Stimulated activated naive CD8-positive, alpha-beta T cell treated with anti-CD3 and anti-CD28 coated beads, Interleukin-15, amount 100 ng/mL, for 72 hours (primary cell): ENCODE measurements around the gene GAK.

Source experiments
- ATAC-seq: fragments of 150-1000 bp; cut with Tn5 transposase; 2 replicates; pipeline ENCODE4 v1.10.0; 2021; ENCODE audit warnings: mild to moderate bottlenecking, moderate library complexity
- DNase-seq, 2 donors: peaks; one replicate each; pipeline ENCODE4 v3.0.0; 2021 to 2022
- H3K27ac Mint-ChIP-seq, 2 donors: one replicate each; pipeline ENCODE4 v1.8.0; 2022; ENCODE audit warnings: mild to moderate bottlenecking in 2 of 2, mixed read lengths in 2 of 2, moderate library complexity in 2 of 2
- H3K27me3 Mint-ChIP-seq: one replicate; pipeline ENCODE4 v1.8.0; 2022; ENCODE audit warnings: mixed read lengths
- H3K4me1 Mint-ChIP-seq: one replicate; pipeline ENCODE4 v1.8.0; 2022; ENCODE audit warnings: mild to moderate bottlenecking, mixed read lengths
- H3K4me3 Mint-ChIP-seq, 2 donors: one replicate each; pipeline ENCODE4 v1.8.0; 2022; ENCODE audit warnings: mild to moderate bottlenecking in 2 of 2, mixed read lengths in 2 of 2, moderate library complexity in 1 of 2
- H3K9me3 Mint-ChIP-seq, 2 donors: one replicate each; pipeline ENCODE4 v1.8.0; 2022; ENCODE audit warnings: mixed read lengths in 2 of 2

Gene GAK

DNA sequence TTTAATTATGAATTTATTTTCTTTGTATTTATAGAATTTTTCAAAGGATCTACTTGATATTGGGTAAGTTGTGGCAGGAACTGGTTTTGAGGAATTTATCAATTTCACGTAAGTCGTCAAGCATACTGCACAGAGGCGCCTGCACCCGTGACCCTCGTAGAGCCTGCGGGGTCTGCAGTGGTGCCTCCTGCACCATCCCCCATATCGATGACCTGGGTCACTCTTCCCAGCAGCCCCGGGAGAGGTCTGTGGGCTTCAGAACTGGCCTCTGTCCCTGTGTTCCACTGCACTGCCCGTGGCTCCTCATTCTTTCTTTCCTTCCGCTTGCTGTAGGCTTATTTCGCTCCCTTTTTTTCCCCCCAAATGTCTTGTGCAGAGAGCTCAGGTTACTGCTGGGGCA is 74.7 kb downstream of the GAK start:
- Mint-ChIP-seq H3K4me3 (no peak overlapping the region), H3K4me1 (peaks cover 18% of the 10 kb centered on the region), H3K27me3 (no peaks in the 10 kb centered on the region), H3K27ac (peak overlapping the region in 1 of 2 donors; percentile 65), H3K9me3 (peaks cover 7 to 19% of the 10 kb centered on the region in 2 donors)
- no peak for ATAC-seq
- no peak for DNase-seq

- peak; percentile 46 for ATAC-seq
Measured at GRCh38 chr4:856225-856901, 75.8 kb downstream of the GAK start.

DNA sequence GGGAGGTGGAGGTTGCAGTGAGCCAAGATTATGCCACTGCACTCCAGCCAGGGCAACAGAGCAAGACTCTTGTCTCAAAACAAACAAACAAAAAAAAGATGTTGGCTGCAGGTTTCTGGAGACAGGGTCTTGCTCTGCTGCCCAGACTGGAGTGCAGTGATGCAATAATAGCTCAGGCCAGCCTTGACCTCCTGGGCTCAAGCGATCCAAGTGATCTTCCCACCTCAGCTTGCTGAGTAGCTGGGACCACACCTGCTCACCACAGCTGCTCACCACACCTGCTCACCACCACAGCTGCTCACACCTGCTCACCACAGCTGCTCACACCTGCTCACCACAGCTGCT is 76.3 kb downstream of the GAK start:
- H3K27ac Mint-ChIP-seq: peak overlapping the region in 1 of 2 donors; percentile 34
- no peak overlapping the region for H3K4me3 Mint-ChIP-seq
- no peak for DNase-seq
- H3K27me3 Mint-ChIP-seq: no peaks in the 10 kb centered on the region
- H3K9me3 Mint-ChIP-seq: peaks cover 7 to 19% of the 10 kb centered on the region in 2 donors
- ATAC-seq: peak; percentile 26
- H3K4me1 Mint-ChIP-seq: peaks cover 18% of the 10 kb centered on the region

More at GRCh38 chr4:856225-856901, 75.8 kb downstream of the GAK start:
- peaks cover 7 to 19% of the 10 kb centered on the region in 2 donors for H3K9me3 Mint-ChIP-seq
- DNase-seq: no peak
- peaks cover 18% of the 10 kb centered on the region for H3K4me1 Mint-ChIP-seq
- H3K27me3 Mint-ChIP-seq: no peaks in the 10 kb centered on the region
- peak overlapping the region; percentile 57 to 87 for H3K27ac Mint-ChIP-seq
- H3K4me3 Mint-ChIP-seq: peak overlapping the region in 1 of 2 donors; percentile 42

- no peak for DNase-seq
- Mint-ChIP-seq H3K9me3 (peaks cover 7 to 19% of the 10 kb centered on the region in 2 donors), H3K4me3 (no peak overlapping the region), H3K4me1 (peaks cover 18% of the 10 kb centered on the region), H3K27ac (no peak overlapping the region), H3K27me3 (no peaks in the 10 kb centered on the region)
- no peak for ATAC-seq
Measured at GRCh38 chr4:854356-854755, 77.8 kb downstream of the GAK start.

GRCh38 chr4:853416-853781 is 78.7 kb downstream of the GAK start:
- no peak overlapping the region for H3K27ac Mint-ChIP-seq
- no peak for DNase-seq
- H3K27me3 Mint-ChIP-seq: no peaks in the 10 kb centered on the region

DNA sequence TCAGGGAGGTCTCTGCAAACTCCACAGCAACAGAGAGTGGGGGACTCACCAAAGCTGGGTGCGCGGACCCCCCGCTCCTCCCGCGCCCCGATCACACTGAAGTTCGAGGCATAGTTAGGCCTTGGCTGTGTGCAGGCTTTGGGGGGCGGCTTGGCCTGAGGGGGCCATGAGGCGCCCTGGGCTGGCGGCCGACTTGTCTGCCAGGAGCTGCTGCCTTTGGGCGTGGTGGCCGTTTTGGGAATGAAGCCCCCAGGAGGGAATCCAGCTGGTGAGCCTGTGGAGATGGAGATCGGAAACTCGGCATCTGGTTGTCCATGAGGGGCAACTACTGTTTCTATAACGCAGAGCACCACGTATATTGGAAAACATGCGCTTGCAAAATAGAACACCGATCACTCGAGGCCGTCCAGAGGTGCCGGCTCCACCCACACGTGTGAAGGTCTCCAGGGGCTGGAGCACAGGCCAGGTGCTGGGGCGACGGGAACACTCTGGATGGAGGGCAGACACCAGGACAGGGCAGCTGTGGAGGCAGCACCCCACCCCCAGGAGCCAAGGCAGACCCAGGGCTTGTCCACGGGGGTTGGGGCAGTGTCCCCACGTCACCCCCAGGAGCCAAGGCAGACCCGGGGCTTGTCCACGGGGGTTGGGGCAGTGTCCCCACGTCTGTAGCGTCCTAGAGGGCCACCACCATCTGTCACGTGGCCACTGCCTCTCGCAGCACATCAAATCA is 80.2 kb downstream of the GAK start:
- Mint-ChIP-seq H3K4me1 (peaks cover 9% of the 10 kb centered on the region), H3K27me3 (no peaks in the 10 kb centered on the region), H3K27ac (no peak overlapping the region), H3K9me3 (peaks cover 7 to 10% of the 10 kb centered on the region in 2 donors), H3K4me3 (no peak overlapping the region)
- no peak for DNase-seq
- ATAC-seq: no peak

More at GRCh38 chr4:853416-853781, 78.7 kb downstream of the GAK start:
- Mint-ChIP-seq H3K4me1 (peaks cover 18% of the 10 kb centered on the region), H3K4me3 (no peak overlapping the region), H3K9me3 (peaks cover 7 to 19% of the 10 kb centered on the region in 2 donors)
- ATAC-seq: no peak

- DNase-seq (no peak), ATAC-seq (no peak)
- Mint-ChIP-seq H3K4me1 (no peaks in the 10 kb centered on the region), H3K27ac (no peak overlapping the region), H3K4me3 (no peak overlapping the region), H3K27me3 (no peaks in the 10 kb centered on the region), H3K9me3 (no peaks in the 10 kb centered on the region)
Measured at GRCh38 chr4:850323-850945, 81.7 kb downstream of the GAK start.

DNA sequence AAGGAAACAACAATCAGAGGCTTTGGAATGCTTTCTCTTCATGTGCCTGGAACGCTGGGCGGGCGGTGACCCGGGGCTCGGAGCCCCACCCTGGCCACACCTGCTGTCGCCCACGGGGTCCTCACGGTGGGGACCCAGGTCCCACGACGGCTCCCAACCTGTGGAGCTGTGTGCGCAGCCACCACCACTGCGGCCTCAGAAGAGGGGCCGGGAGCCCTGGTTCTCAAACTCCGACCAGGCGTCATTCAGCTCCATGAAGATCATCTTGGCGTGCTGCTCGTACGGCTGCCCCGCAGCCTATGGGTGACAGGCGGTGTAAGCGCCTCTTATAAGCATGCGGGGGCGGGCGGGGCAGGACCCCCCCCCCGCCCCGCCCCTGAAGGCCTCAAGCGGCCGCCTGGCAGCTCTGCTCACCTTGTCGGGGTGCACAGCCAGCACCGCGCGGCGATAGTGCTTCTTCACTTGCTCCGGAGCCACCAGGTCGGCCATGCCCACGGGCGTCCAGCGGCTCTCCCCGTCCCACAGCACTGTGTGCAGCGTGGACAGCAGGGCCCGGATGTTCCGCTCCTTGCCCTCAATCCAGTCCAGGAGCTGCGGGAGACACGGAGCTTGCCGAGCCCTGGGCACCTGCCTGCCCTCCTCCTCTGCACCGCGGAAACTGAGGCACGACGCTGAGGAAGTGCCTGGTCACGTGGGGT is 82.5 kb downstream of the GAK start:
- DNase-seq (no peak), ATAC-seq (no peak)
- Mint-ChIP-seq H3K27ac (no peak overlapping the region), H3K4me1 (no peaks in the 10 kb centered on the region), H3K4me3 (no peak overlapping the region), H3K27me3 (no peaks in the 10 kb centered on the region), H3K9me3 (no peaks in the 10 kb centered on the region)

DNA sequence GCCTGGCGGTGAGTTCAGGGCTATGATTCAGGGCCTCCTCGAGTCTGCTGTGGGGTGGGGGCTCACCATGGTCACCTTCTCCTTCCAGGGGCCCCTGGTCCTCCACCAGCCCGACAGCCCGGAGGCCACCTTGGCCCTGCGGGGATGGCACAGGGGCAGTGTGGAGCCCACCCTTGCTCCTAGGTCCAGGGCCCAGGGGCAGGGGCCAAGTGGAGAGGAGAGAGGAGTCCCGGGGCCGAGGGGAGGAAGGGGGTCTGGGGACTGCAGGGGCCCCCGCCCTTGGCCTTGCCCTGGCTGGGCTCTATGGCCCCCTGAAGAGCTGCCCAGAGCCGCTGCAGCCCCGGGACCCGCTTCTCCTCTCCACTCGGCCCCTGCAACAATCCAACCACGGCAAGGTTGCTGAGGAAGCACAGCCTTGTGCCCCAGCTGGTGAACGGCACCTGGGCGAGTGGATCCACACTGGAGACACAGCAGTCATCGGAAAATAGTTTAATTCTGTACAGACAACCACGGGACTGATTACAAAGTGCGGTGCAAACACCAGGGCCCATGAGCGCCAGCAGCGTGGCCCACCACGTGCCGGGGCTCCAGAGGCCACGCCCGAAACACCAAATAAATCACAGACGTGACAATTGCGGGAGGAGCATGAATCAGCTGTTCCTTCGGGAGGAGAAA is 83.2 kb downstream of the GAK start:
- Mint-ChIP-seq H3K9me3 (peaks cover 4 to 6% of the 10 kb centered on the region in 2 donors), H3K27ac (peak overlapping the region; percentile 27 to 86), H3K4me3 (no peak overlapping the region), H3K27me3 (no peaks in the 10 kb centered on the region), H3K4me1 (no peaks in the 10 kb centered on the region)
- no peak for ATAC-seq
- DNase-seq: no peak

GRCh38 chr4:848307-848691 is 83.8 kb downstream of the GAK start:
- Mint-ChIP-seq H3K9me3 (peaks cover 4 to 6% of the 10 kb centered on the region in 2 donors), H3K4me3 (no peak overlapping the region), H3K27me3 (no peaks in the 10 kb centered on the region), H3K4me1 (no peaks in the 10 kb centered on the region), H3K27ac (peak overlapping the region in 1 of 2 donors; percentile 38)
- no peak for ATAC-seq
- no peak for DNase-seq

- H3K4me1 Mint-ChIP-seq: no peaks in the 10 kb centered on the region
- peaks cover 4 to 6% of the 10 kb centered on the region in 2 donors for H3K9me3 Mint-ChIP-seq
- ATAC-seq (no peak), DNase-seq (no peak)
- no peak overlapping the region for H3K4me3 Mint-ChIP-seq
- peak overlapping the region in 1 of 2 donors; percentile 13 for H3K27ac Mint-ChIP-seq
- H3K27me3 Mint-ChIP-seq: no peaks in the 10 kb centered on the region
Measured at GRCh38 chr4:845836-846251, 86.3 kb downstream of the GAK start.

DNA sequence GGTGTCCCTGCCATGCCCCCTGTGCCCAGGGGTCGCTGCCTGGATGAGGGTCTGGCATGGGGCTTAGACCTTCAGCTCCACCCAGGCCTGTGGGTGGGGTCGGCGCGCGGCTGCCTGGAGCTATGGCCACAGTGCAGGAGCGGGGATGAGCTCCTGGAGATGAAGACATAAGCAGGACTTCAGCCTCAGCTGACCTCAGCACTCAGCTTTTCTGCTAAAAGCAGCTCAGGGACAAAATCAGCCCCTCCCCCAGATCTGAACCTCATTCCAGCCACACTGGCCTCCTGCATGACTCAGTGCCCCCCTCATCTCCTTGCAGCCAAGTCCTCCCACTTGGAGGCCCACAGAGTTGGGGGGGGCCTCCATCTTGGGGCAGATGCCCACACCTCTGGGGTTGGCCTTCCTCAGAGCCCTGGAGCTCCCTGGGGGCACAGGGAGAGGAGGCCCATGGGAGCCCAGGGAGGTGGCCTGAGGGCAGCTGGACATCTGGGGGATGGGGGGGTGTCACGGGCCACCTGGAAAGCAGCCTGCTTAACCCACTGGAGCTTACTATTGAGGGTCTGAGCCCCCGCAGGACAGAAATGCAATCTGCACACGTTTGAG is 86.8 kb downstream of the GAK start:
- Mint-ChIP-seq H3K4me3 (peak overlapping the region in 1 of 2 donors; percentile 46), H3K27ac (peak overlapping the region in 1 of 2 donors; percentile 34), H3K9me3 (peaks cover 4 to 6% of the 10 kb centered on the region in 2 donors), H3K4me1 (no peaks in the 10 kb centered on the region), H3K27me3 (no peaks in the 10 kb centered on the region)
- ATAC-seq (no peak), DNase-seq (no peak)

DNA sequence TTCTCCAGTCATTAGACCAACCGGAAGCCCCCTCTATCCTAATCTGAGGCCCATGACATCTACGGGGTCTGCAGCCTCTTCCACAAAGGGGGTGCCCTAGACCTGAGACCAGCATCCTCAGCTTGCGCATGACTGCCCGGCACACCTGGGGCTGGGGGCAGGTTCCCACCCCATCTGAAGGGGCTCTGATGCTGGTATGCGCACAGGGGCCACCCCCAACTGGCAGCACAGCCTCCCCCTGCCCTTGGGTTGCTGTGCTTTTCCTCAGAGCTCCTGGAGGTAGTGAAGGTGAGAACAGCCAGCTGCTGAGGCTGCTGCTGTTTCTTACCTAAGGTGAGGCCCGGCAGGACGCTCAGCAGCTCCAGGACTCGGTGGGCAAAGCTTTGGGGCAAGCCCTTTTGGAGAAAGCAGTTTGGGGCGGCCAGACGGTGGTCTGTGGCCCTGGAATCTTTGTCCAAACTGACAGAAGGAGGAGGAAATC is 87.3 kb downstream of the GAK start:
- H3K9me3 Mint-ChIP-seq: peaks cover 4 to 6% of the 10 kb centered on the region in 2 donors
- no peak for ATAC-seq
- H3K4me1 Mint-ChIP-seq: no peaks in the 10 kb centered on the region
- no peak for DNase-seq
- H3K27me3 Mint-ChIP-seq: no peaks in the 10 kb centered on the region
- H3K4me3 Mint-ChIP-seq: no peak overlapping the region
- H3K27ac Mint-ChIP-seq: no peak overlapping the region

DNA sequence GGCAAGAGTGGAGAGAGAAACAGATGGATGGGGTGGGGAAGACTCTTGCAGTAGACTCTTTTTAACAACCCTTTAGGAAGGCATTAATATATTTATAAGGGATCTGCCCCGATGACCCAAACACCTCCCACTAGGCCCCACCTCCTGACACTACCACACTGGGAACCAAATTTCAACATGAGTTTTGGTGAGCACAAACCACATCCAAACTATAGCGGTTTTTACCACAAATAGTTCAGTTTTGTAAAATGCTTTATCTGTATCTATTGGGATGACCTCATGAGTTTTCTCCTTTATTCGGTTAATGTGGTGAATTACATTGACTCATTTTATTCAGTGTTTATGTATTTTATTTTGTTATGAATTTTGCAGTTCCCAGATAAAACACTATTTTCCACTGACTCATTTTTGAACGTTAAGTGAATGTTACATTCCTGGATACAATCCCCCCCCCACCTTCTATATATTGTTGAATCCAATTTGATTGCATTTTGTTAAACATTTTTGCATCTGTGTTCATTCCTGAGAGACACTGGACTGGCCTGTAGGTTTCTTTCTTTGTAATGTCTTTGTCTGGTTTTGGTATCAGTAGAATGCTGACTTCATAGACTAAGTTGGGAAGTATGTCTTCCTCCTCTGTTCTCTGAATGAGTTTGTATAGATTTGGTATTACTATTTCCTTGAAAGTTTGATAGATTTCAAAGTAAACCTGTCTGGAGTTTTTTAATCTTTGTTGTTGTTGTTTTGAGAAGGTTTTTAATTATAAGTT is 92.3 kb downstream of the GAK start:
- no peaks in the 10 kb centered on the region for H3K4me1 Mint-ChIP-seq
- no peak for DNase-seq
- peaks cover 10 to 18% of the 10 kb centered on the region in 2 donors for H3K9me3 Mint-ChIP-seq
- no peaks in the 10 kb centered on the region for H3K27me3 Mint-ChIP-seq
- peak; percentile 61 for ATAC-seq
- H3K4me3 Mint-ChIP-seq: no peak overlapping the region
- peak overlapping the region in 1 of 2 donors; percentile 1 for H3K27ac Mint-ChIP-seq
